B cell (primary cell): ENCODE measurements around the gene SERHL2. TPM values are rescaled to one million over a fixed set of nuclear protein-coding genes. Genes with fewer than 3 reads are reported as not detected.
A peak's percentile ranks its signal among the peaks of the same experiment; 100 is the strongest.

ENCODE experiments used
- ATAC-seq: fragments of 200-7000 bp; cut with Tn5 transposase; one replicate; pipeline ENCODE4 v1.10.0; 2021; ENCODE audit warnings: low read depth, mild to moderate bottlenecking, moderate number of reproducible peaks, moderate library complexity
- CTCF ChIA-PET: fragments of 350-600 bp; sonication (Branson Sonifier 250); formaldehyde crosslinking; loops from one replicate; lab custom pipeline; 2021; ENCODE audit warnings: antibody characterized with exemption, inconsistent platforms; lab: Charles Lee
- POLR2A ChIA-PET: fragments of 350-600 bp; sonication (Branson Sonifier 250); formaldehyde crosslinking; loops from one replicate; lab custom pipeline; 2021; ENCODE audit warnings: antibody characterized with exemption; lab: Charles Lee
- DNase-seq: peaks from one replicate; pipeline ENCODE4 v3.0.0; 2013
- H2AFZ ChIP-seq: 2 replicates; pipeline ENCODE4 v1.6.1; 2012; ENCODE audit warnings: mild to moderate bottlenecking, low read depth, low read length; ENCODE audit not compliant: insufficient read depth, poor library complexity, severe bottlenecking
- H3K27ac ChIP-seq, 2 donors: 1 replicate in 1 of 2; 2 replicates in 1 of 2; pipeline ENCODE4 v1.5.1; 2012 to 2013; ENCODE audit warnings: low read length in 2 of 2, mild to moderate bottlenecking in 2 of 2, moderate library complexity in 1 of 2
- H3K27me3 ChIP-seq, 4 experiments: fragments of 200-600 bp in 1 of 4; sonication (generic) in 1 of 4; replicated peaks in 1 of 4; 1 replicate in 2 of 4; 2 replicates in 2 of 4; pipeline versions ENCODE4 v1.6.1 to v1.7.0; 2013 to 2016; ENCODE audit warnings: low read length in 3 of 4, mild to moderate bottlenecking in 2 of 4, mixed read lengths in 1 of 4, moderate library complexity in 1 of 4; ENCODE audit not compliant: insufficient read depth in 4 of 4, control insufficient read depth in 3 of 4; ENCODE audit errors: control extremely low read depth in 1 of 4
- H3K36me3 ChIP-seq, 2 experiments: replicated peaks in 1 of 2; 1 replicate in 1 of 2; 2 replicates in 1 of 2; pipeline versions ENCODE4 v1.6.1 to v1.7.1; 2013; ENCODE audit warnings: low read length in 1 of 2; ENCODE audit not compliant: insufficient read depth in 2 of 2, control insufficient read depth in 1 of 2; ENCODE audit errors: control extremely low read depth in 1 of 2, extremely low read depth in 1 of 2
- H3K4me1 ChIP-seq, 2 donors: fragments of 200-600 bp in 1 of 2; sonication (generic) in 1 of 2; 1 replicate in 1 of 2; 2 replicates in 1 of 2; pipeline versions ENCODE4 v1.5.1 to v1.6.1; 2013 to 2017; ENCODE audit warnings: low read length in 2 of 2; ENCODE audit not compliant: control insufficient read depth in 2 of 2, insufficient read depth in 2 of 2
- H3K4me2 ChIP-seq: replicated peaks from 2 replicates; pipeline ENCODE3; 2012; ENCODE audit warnings: mild to moderate bottlenecking, low read depth, low read length; ENCODE audit not compliant: poor library complexity, severe bottlenecking
- H3K4me3 ChIP-seq, 5 experiments: fragments of 200-600 bp in 1 of 5; sonication (generic) in 1 of 5; 1 replicate in 3 of 5; 2 replicates in 2 of 5; pipeline versions ENCODE4 v1.5.1 to v1.7.0; 2011 to 2016; ENCODE audit warnings: low read length in 4 of 5, mild to moderate bottlenecking in 4 of 5, low read depth in 2 of 5, control low read depth in 1 of 5, moderate library complexity in 1 of 5; ENCODE audit not compliant: insufficient read depth in 1 of 5; ENCODE audit errors: control extremely low read depth in 1 of 5, extremely low read depth in 1 of 5
- H3K79me2 ChIP-seq: fragments of 200-600 bp; sonication (generic); one replicate; pipeline ENCODE4 v1.6.0; 2016; ENCODE audit warnings: low read length; ENCODE audit not compliant: control insufficient read depth, insufficient read depth
- H3K9ac ChIP-seq: fragments of 200-600 bp; sonication (generic); 2 replicates; pipeline ENCODE4 v1.6.1; 2017; ENCODE audit warnings: mild to moderate bottlenecking, low read length, moderate library complexity
- H3K9me3 ChIP-seq, 3 donors: one replicate each; pipeline versions ENCODE4 v1.6.1 to v1.7.1; 2013; ENCODE audit warnings: low read length in 2 of 3; ENCODE audit not compliant: control insufficient read depth in 2 of 3, insufficient read depth in 1 of 3; ENCODE audit errors: control extremely low read depth in 1 of 3
- H4K20me1 ChIP-seq: 2 replicates; pipeline ENCODE4 v1.6.0; 2012; ENCODE audit warnings: mild to moderate bottlenecking, low read length; ENCODE audit not compliant: insufficient read depth, control insufficient read depth, poor library complexity, severe bottlenecking
- H3K27ac Mint-ChIP-seq: one replicate; pipeline ENCODE4 v1.8.0; 2021; ENCODE audit warnings: mixed read lengths
- H3K27me3 Mint-ChIP-seq: one replicate; pipeline ENCODE4 v1.8.0; 2021; ENCODE audit warnings: mixed read lengths
- H3K4me1 Mint-ChIP-seq: one replicate; pipeline ENCODE4 v1.8.0; 2021; ENCODE audit warnings: mixed read lengths
- H3K4me3 Mint-ChIP-seq: one replicate; pipeline ENCODE4 v1.8.0; 2021; ENCODE audit warnings: mixed read lengths
- H3K9me3 Mint-ChIP-seq: one replicate; pipeline ENCODE4 v1.8.0; 2022; ENCODE audit warnings: mixed read lengths; ENCODE audit not compliant: insufficient read depth
- CTCF ChIP-seq: fragments of 200-600 bp; IDR thresholded peaks from one replicate; pipeline ENCODE4 v1.8.0; 2022; ENCODE audit warnings: antibody characterized with exemption, mild to moderate bottlenecking
- EZH2 ChIP-seq: IDR thresholded peaks from 2 replicates; pipeline ENCODE4 v1.6.1; 2012; ENCODE audit warnings: borderline replicate concordance, low read depth, mild to moderate bottlenecking, moderate library complexity, low read length; ENCODE audit not compliant: insufficient read depth, poor library complexity, severe bottlenecking
- WGBS: methylation state at CpG from one replicate; pipeline ENCODE4 v1.1.5; 2013; ENCODE audit warnings: missing lambda C conversion rate; ENCODE audit not compliant: insufficient coverage; 5-methylcytosine and 5-hydroxymethylcytosine counted together
- intact Hi-C: fragments of 100-400 bp; cut with micrococcal nuclease; formaldehyde crosslinking; loops from one replicate; pipeline ENCODE4 v1.10.0; 2022
- polyA plus RNA-seq: library from polyadenylated mRNA; depleted of rRNA; stranded (reverse); fragments of >200 nt; gene quantifications from 2 replicates; pipeline ENCODE4 v1.2.3, GENCODE V29; 2012
- total RNA-seq, 2 donors: library from RNA; stranded (reverse); fragments of 120-200 nt in 1 of 2; gene quantifications; 1 replicate in 1 of 2; 2 replicates in 1 of 2; pipeline versions ENCODE4 v1.2.3 to v1.2.4, GENCODE V29; 2013 to 2022

The SERHL2 gene
- total and polyA plus RNA-seq, 2 donors (not counting 1 experiment from before 2014, with no cell fraction given): 5.5 to 7.3 TPM

- peak overlapping the region; percentile 62 for H3K4me2 ChIP-seq
- ATAC-seq (no peak), DNase-seq (no peak)
- peak overlapping the region; percentile 63 for H2AFZ ChIP-seq
- ChIA-PET CTCF (interaction anchor here (0.6 to 1.1 kb wide), 3 partner anchors 10 to 45 kb away, joined by 3 to 5 read pairs (median 3); no protein-coding TSS in a partner anchor), POLR2A (no interaction called here)
- peaks cover 15% of the 10 kb centered on the region for H3K4me1 Mint-ChIP-seq
- no peak overlapping the region for H3K27ac ChIP-seq
- H3K27ac Mint-ChIP-seq: no peak overlapping the region
- peaks cover 13 to 19% of the 10 kb centered on the region in 2 donors for H3K4me1 ChIP-seq
- H3K27me3 Mint-ChIP-seq: no peaks in the 10 kb centered on the region
- no peaks in the 10 kb centered on the region for H3K9me3 Mint-ChIP-seq
- H3K4me3 Mint-ChIP-seq: peak overlapping the region; percentile 70
- no peaks in the 10 kb centered on the region for H3K9me3 ChIP-seq
- H3K79me2 ChIP-seq: no peaks in the 10 kb centered on the region
- no peaks in the 10 kb centered on the region for H4K20me1 ChIP-seq
- H3K27me3 ChIP-seq: no peaks in the 10 kb centered on the region
- H3K4me3 ChIP-seq: no peak overlapping the region
- intact Hi-C loops: loop anchor here (5.0 kb wide), 1 partner anchor 35 kb away; no protein-coding TSS in a partner anchor
- WGBS: 71% methylated on average over 5 of the region's 5 CpGs
- TF ChIP-seq CTCF (no peak), EZH2 (no peak)
- H3K9ac ChIP-seq: peak overlapping the region; percentile 27
- peaks cover 0 to 4% of the 10 kb centered on the region in 2 experiments for H3K36me3 ChIP-seq
Observed at GRCh38 chr22:42561856-42562255, 8.1 kb downstream of the SERHL2 start.

GRCh38 chr22:42562279-42562678, 8.5 kb downstream of the SERHL2 start:
- WGBS: 23% methylated on average over 6 of the region's 8 CpGs
- peak overlapping the region in 1 of 5 experiments; percentile 18 for H3K4me3 ChIP-seq
- Mint-ChIP-seq H3K27me3 (no peaks in the 10 kb centered on the region), H3K27ac (peak overlapping the region; percentile 94), H3K4me3 (peak overlapping the region; percentile 70), H3K9me3 (no peaks in the 10 kb centered on the region), H3K4me1 (peaks cover 15% of the 10 kb centered on the region)
- ChIA-PET POLR2A (interaction anchor here (0.6 to 0.8 kb wide), 2 partner anchors 9 to 83 kb away, joined by 3 to 5 read pairs; partner anchors contain the start of gene SERHL2), CTCF (interaction anchor here (0.6 to 1.1 kb wide), 3 partner anchors 10 to 20 kb away, joined by 3 to 5 read pairs (median 3); no protein-coding TSS in a partner anchor)
- H3K4me2 ChIP-seq: peak overlapping the region; percentile 62
- TF ChIP-seq CTCF (no peak), EZH2 (no peak)
- H3K9me3 ChIP-seq: no peaks in the 10 kb centered on the region
- H4K20me1 ChIP-seq: no peaks in the 10 kb centered on the region
- peak overlapping the region; percentile 27 for H3K9ac ChIP-seq
- H3K4me1 ChIP-seq: peaks cover 13 to 19% of the 10 kb centered on the region in 2 donors
- DNase-seq (peak; percentile 66), ATAC-seq (peak; percentile 93)
- no peaks in the 10 kb centered on the region for H3K79me2 ChIP-seq
- H3K36me3 ChIP-seq: peaks cover 0 to 4% of the 10 kb centered on the region in 2 experiments
- H3K27me3 ChIP-seq: no peaks in the 10 kb centered on the region
- peak overlapping the region; percentile 63 for H2AFZ ChIP-seq
- intact Hi-C loops: loop anchor here (5.0 kb wide), 1 partner anchor 35 kb away; no protein-coding TSS in a partner anchor
- H3K27ac ChIP-seq: no peak overlapping the region
